Measurements from ENCODE around the gene SDC1. TPM values are rescaled to one million over a fixed set of nuclear protein-coding genes. Genes with fewer than 3 reads are reported as not detected.

The SDC1 gene
- total RNA-seq, 4 donors from 2014 or later, result 21.9 to 28.0 (median 24.7) TPM

- no peak for TF ChIP-seq CTCF (IDR thresholded peaks at IDR 0.05)
- TF ChIP-seq POLR2A (IDR thresholded peaks at IDR 0.05), result no peak
- intact Hi-C loops (cut with DNase I), result loop anchor here (5.0 kb wide), 1 partner anchor 86 kb away; no protein-coding TSS in a partner anchor
Observed at GRCh38 chr2:20222769-20223406, 2.0 kb downstream of the SDC1 start.

GRCh38 chr2:20222014-20222768, 2.7 kb downstream of the SDC1 start:
- intact Hi-C loops (cut with DNase I), result loop anchor here (5.0 kb wide), 1 partner anchor 85 kb away; no protein-coding TSS in a partner anchor
- Histone ChIP-seq H3K4me3 (replicated peaks in 1 of 3) (no peak overlapping the region), H3K27me3 (no peaks in the 10 kb centered on the region), H3K4me1 (peaks cover 17 to 27% of the 10 kb centered on the region in 2 donors), H3K9me3 (no peaks in the 10 kb centered on the region), H3K36me3 (no peaks in the 10 kb centered on the region), H3K27ac (peak overlapping the region in 1 of 3 donors; percentile 90)
- no peak for DNase-seq
- TF ChIP-seq CTCF (IDR thresholded peaks at IDR 0.05) (no peak), POLR2A (IDR thresholded peaks at IDR 0.05) (no peak)
- WGBS, 2 donors, result 100% methylated on average over 1 of the region's 1 CpG

More at GRCh38 chr2:20222769-20223406, 2.0 kb downstream of the SDC1 start:
- H3K4me3 ChIP-seq (replicated peaks in 1 of 3), result peak overlapping the region; percentile 31 to 49 (median 44)
- 29 to 37% methylated on average over 15 to 19 of the region's 21 CpGs for WGBS, 2 donors
- peak in 1 of 2 donors; percentile 38 for DNase-seq
- peak overlapping the region in 2 of 3 donors; percentile 86 to 90 for H3K27ac ChIP-seq
- peaks cover 17 to 22% of the 10 kb centered on the region in 2 donors for H3K4me1 ChIP-seq
- H3K9me3 ChIP-seq, result no peaks in the 10 kb centered on the region
- no peaks in the 10 kb centered on the region for H3K27me3 ChIP-seq
- H3K36me3 ChIP-seq, result no peaks in the 10 kb centered on the region

- Histone ChIP-seq H3K4me1 (peaks cover 17 to 28% of the 10 kb centered on the region in 2 donors), H3K36me3 (no peaks in the 10 kb centered on the region), H3K9me3 (no peaks in the 10 kb centered on the region), H3K4me3 (replicated peaks in 1 of 3) (no peak overlapping the region), H3K27ac (no peak overlapping the region), H3K27me3 (no peaks in the 10 kb centered on the region)
- DNase-seq, result no peak
- WGBS, 2 donors, result 85 to 92% methylated on average over 3 of the region's 3 CpGs
- intact Hi-C loops (cut with DNase I), result loop anchor here (5.0 kb wide), 1 partner anchor 84 kb away; no protein-coding TSS in a partner anchor
- TF ChIP-seq POLR2A (IDR thresholded peaks at IDR 0.05) (no peak), CTCF (IDR thresholded peaks at IDR 0.05) (no peak)
Observed at GRCh38 chr2:20221555-20221973, 3.4 kb downstream of the SDC1 start.

DNA sequence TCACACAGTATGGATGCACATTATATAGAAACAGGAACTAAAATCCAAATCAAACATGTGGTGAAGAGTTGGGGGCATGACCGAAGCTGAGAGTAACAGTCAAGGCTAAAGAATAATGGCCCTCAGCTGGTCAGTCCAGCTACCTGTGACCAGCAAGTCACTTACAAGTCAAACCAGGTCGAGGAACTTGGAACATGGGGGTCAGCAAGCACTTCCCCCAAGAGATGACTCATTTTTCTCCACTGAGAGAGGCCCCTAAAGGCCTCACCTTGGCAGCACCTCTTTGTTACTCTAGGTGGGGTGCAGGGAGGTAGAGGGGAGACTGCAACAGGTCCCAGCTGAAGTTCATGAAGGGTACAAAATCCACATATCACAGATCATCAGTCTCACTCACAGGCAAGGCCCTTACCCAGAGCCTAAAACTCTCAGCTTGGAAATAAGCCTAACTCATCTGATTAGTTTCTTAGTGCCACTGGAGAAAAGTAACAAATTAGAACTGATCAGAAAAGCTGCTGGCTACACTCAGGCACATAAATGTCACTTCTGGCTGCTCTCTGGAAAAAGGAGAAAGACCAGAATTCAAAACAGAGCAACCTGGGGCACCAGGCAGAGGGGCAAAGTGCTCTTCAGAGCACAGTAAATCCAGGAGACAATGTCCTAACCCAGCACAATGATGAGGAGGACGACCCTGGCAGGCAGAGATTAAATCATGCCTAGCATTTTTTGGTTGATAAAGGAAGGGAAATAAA, 4.0 kb downstream of the SDC1 start:
- no peaks in the 10 kb centered on the region for H3K27me3 ChIP-seq
- H3K4me3 ChIP-seq (replicated peaks in 1 of 3), result no peak overlapping the region
- no peaks in the 10 kb centered on the region for H3K9me3 ChIP-seq
- 72 to 85% methylated on average over 3 of the region's 3 CpGs for WGBS, 2 donors
- intact Hi-C loops (cut with DNase I), result loop anchor here (5.0 kb wide), 1 partner anchor 84 kb away; no protein-coding TSS in a partner anchor
- TF ChIP-seq CTCF (IDR thresholded peaks at IDR 0.05) (no peak), POLR2A (IDR thresholded peaks at IDR 0.05) (no peak)
- no peaks in the 10 kb centered on the region for H3K36me3 ChIP-seq
- peaks cover 16 to 27% of the 10 kb centered on the region in 2 donors for H3K4me1 ChIP-seq
- no peak for DNase-seq
- no peak overlapping the region for H3K27ac ChIP-seq

Measured in thyroid gland (tissue), 4 donors.